ENCODE data around the gene THAP9.
"Not testable (repeated sequence)": the region's sequence is repeated elsewhere in the genome, so short reads cannot be mapped to it uniquely, and the experiment has no call there.

The THAP9 gene

DNA sequence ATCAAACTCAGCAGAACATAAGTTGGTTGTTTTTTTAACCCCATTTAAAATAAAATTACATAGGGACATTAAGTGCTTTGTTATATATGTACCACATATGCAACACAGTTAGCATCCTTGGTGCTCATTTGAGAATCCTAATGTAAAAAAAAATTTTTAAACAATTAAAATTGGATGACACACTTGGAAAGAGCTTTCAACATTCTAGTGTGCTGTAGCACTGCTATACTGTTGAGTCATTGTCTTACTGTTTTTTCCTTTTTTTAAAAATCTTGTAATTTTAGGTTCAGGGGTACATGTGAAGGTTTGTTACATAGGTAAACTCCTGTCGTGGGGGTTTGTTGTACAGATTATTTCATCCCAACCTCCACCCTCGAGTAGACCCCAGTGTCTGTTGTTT is 12.8 kb downstream of the THAP9 start:
- H3K4me3 ChIP-seq (ENCODE audit: low read depth in 1 of 2, low read length in 2 of 2), result no peak overlapping the region
- peaks cover 0 to 13% of the 10 kb centered on the region in 2 donors for H3K36me3 ChIP-seq (ENCODE audit: control insufficient read depth in 1 of 2, insufficient read depth in 2 of 2, low read length in 2 of 2)
- no peaks in the 10 kb centered on the region for H3K9me3 ChIP-seq (ENCODE audit: control insufficient read depth in 1 of 2, low read length in 2 of 2)
- H3K4me1 ChIP-seq (ENCODE audit: control insufficient read depth in 1 of 2, insufficient read depth in 2 of 2, low read length in 2 of 2), result no peaks in the 10 kb centered on the region
- H3K27ac ChIP-seq (ENCODE audit: low read depth, low read length), result no peak overlapping the region
- H3K27me3 ChIP-seq (ENCODE audit: control insufficient read depth in 1 of 2, insufficient read depth in 2 of 2, low read length in 2 of 2), result no peaks in the 10 kb centered on the region
- no peak overlapping the region for H3K9ac ChIP-seq (ENCODE audit: low read depth in 1 of 2, low read length in 2 of 2)

DNA sequence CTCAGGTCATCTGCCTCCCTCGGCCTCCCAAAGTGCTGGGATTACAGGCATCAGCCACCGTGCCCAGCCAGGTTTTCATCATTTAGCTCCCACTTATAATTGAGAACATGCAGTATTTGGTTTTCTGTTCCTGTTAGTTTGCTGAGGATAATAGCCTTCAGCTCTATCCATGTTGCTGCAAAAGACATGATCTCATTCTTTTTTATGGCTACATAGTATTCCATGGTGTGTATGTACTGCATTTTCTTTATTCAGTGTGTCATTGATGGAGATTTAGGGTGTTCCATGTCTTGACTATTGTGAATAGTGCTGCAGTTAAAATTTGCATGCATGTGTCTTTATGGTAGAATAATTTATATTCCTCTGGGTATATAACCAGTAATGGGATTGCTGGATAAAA is 13.4 kb downstream of the THAP9 start:
- H3K9ac ChIP-seq (ENCODE audit: low read depth in 1 of 2, low read length in 2 of 2); H3K4me1 ChIP-seq (ENCODE audit: control insufficient read depth in 1 of 2, insufficient read depth in 2 of 2, low read length in 2 of 2); H3K4me3 ChIP-seq (ENCODE audit: low read depth in 1 of 2, low read length in 2 of 2); H3K27me3 ChIP-seq (ENCODE audit: control insufficient read depth in 1 of 2, insufficient read depth in 2 of 2, low read length in 2 of 2); H3K27ac ChIP-seq (ENCODE audit: low read depth, low read length); H3K9me3 ChIP-seq (ENCODE audit: control insufficient read depth in 1 of 2, low read length in 2 of 2): not testable (repeated sequence)
- H3K36me3 ChIP-seq (ENCODE audit: control insufficient read depth in 1 of 2, insufficient read depth in 2 of 2, low read length in 2 of 2), result peaks cover 0 to 15% of the 10 kb centered on the region in 2 donors

DNA sequence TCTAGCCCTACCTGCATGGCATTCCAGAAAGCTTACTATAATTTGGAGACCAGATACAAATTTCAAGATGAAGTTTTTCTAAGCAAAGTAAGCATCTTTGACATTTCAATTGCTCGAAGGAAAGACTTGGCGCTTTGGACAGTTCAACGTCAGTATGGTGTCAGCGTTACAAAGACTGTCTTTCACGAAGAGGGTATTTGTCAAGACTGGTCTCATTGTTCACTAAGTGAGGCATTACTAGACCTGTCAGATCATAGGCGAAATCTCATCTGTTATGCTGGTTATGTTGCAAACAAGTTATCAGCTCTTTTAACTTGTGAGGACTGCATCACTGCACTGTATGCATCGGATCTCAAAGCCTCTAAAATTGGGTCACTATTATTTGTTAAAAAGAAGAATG is 17.6 kb downstream of the THAP9 start:
- no peak overlapping the region for H3K27ac ChIP-seq (ENCODE audit: low read depth, low read length)
- H3K4me3 ChIP-seq (ENCODE audit: low read depth in 1 of 2, low read length in 2 of 2), result no peak overlapping the region
- H3K36me3 ChIP-seq (ENCODE audit: control insufficient read depth in 1 of 2, insufficient read depth in 2 of 2, low read length in 2 of 2), result peaks cover 0 to 15% of the 10 kb centered on the region in 2 donors
- H3K27me3 ChIP-seq (ENCODE audit: control insufficient read depth in 1 of 2, insufficient read depth in 2 of 2, low read length in 2 of 2), result no peaks in the 10 kb centered on the region
- H3K4me1 ChIP-seq (ENCODE audit: control insufficient read depth in 1 of 2, insufficient read depth in 2 of 2, low read length in 2 of 2), result peaks cover 0 to 6% of the 10 kb centered on the region in 2 donors
- no peaks in the 10 kb centered on the region for H3K9me3 ChIP-seq (ENCODE audit: control insufficient read depth in 1 of 2, low read length in 2 of 2)
- no peak overlapping the region for H3K9ac ChIP-seq (ENCODE audit: low read depth in 1 of 2, low read length in 2 of 2)

DNA sequence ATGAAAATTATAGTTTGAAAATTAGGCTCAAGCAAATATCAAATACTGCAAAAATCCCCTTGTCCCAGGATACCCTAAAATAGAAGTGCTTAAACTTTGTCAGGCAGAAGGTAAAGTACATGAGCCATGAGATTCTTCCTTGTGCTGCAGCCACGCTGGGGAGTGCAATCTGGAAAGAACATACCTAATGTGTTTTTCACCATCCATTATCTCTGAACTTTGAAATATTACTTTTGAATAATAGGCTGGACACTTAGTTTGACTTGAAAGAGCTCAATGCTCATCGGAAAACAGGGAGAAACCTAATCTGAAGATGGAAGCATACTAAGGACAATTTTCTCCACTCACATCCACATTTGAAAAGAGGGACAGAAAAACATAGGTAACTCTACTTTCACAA is 18.9 kb downstream of the THAP9 start:
- Histone ChIP-seq H3K27me3 (ENCODE audit: control insufficient read depth in 1 of 2, insufficient read depth in 2 of 2, low read length in 2 of 2) (no peaks in the 10 kb centered on the region), H3K4me3 (ENCODE audit: low read depth in 1 of 2, low read length in 2 of 2) (no peak overlapping the region), H3K4me1 (ENCODE audit: control insufficient read depth in 1 of 2, insufficient read depth in 2 of 2, low read length in 2 of 2) (peaks cover 0 to 6% of the 10 kb centered on the region in 2 donors), H3K9me3 (ENCODE audit: control insufficient read depth in 1 of 2, low read length in 2 of 2) (no peaks in the 10 kb centered on the region), H3K36me3 (ENCODE audit: control insufficient read depth in 1 of 2, insufficient read depth in 2 of 2, low read length in 2 of 2) (peaks cover 0 to 15% of the 10 kb centered on the region in 2 donors), H3K27ac (ENCODE audit: low read depth, low read length) (no peak overlapping the region), H3K9ac (ENCODE audit: low read depth in 1 of 2, low read length in 2 of 2) (no peak overlapping the region)

DNA sequence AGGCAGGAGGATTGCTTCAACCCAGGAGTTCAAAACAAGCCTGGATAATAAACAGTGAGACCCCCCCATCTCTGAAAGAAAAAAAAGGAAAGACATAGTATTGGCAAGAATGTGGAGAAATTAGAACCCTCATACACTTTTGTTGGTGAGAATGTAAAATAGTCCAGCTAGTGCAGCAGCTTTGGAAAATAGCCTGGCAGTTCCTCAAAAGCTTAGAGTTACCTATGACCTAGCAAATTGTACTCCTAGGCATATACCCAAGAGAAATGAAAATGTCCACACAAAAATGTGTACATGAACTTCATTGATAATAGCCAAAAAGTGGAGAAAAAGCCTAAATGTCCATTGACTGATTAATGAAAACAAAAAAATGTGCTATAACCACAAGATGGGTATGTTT is 21.3 kb downstream of the THAP9 start:
- Histone ChIP-seq H3K27ac (ENCODE audit: low read depth, low read length) (no peak overlapping the region), H3K27me3 (ENCODE audit: control insufficient read depth in 1 of 2, insufficient read depth in 2 of 2, low read length in 2 of 2) (no peaks in the 10 kb centered on the region), H3K4me3 (ENCODE audit: low read depth in 1 of 2, low read length in 2 of 2) (no peak overlapping the region), H3K9me3 (ENCODE audit: control insufficient read depth in 1 of 2, low read length in 2 of 2) (no peaks in the 10 kb centered on the region), H3K4me1 (ENCODE audit: control insufficient read depth in 1 of 2, insufficient read depth in 2 of 2, low read length in 2 of 2) (peaks cover 0 to 6% of the 10 kb centered on the region in 2 donors), H3K36me3 (ENCODE audit: control insufficient read depth in 1 of 2, insufficient read depth in 2 of 2, low read length in 2 of 2) (peaks cover 0 to 15% of the 10 kb centered on the region in 2 donors), H3K9ac (ENCODE audit: low read depth in 1 of 2, low read length in 2 of 2) (no peak overlapping the region)

DNA sequence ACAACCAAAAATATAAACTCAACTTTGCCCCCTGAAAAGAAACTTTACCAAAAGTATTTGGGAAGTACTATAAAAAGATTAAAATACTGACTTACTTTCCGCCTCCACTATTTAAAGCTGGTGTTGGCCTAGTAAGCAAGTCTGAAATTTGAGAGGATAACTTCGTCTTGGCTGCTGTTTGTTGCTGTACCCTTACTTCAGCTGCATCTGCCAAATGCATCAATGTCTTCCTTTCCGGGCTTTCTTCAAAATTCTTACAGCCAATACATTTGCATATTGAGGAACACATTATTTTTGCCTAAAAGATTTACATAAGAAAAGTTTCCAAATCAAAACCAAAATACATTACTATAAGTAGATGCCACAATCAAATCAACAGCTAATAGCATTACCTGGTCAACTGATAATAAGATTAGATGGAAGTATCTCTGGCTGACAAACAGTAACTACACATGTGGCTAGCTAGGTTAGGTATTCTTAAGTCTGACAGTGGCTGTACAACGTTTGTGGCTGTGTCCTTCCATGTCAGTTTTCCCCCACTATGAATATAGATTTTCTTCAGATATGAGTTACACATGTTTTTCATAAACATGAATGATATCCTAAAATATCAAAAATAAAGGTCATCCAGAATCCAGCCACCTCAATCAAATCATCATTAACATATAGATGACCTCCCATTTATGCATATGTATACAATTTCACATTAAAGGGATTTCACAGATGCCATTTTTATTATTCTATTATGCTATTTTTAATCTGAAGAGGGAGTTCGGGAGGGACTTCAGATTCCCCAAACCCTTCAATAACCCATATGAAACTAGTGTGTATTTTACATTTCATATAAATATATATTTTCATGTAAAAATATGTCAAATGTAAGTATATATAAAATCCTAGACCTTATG is 30.6 kb downstream of the THAP9 start:
- H3K27ac ChIP-seq (ENCODE audit: low read depth, low read length), result no peak overlapping the region

DNA sequence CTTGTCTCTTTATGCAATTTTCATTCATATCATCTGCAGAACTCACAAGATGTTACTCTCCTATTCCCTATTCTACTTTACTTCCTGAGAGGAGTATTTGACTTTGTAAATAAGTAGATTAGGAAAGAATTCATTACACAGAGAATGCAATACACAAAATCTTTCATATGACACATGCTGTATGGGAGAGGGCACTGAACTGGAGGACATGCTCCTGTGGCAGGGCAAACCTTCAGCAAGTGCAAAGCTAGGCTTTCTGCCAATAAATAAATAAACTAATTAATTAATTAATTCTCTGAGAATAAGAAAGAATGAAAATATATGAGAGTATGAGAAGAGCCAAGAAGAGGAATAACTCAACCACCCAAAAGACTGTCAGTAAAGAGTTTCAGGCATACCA is 33.9 kb downstream of the THAP9 start:
- Histone ChIP-seq H3K4me3 (ENCODE audit: low read depth in 1 of 2, low read length in 2 of 2) (no peak overlapping the region), H3K27ac (ENCODE audit: low read depth, low read length) (no peak overlapping the region), H3K9ac (ENCODE audit: low read depth in 1 of 2, low read length in 2 of 2) (no peak overlapping the region), H3K9me3 (ENCODE audit: control insufficient read depth in 1 of 2, low read length in 2 of 2) (no peaks in the 10 kb centered on the region), H3K4me1 (ENCODE audit: control insufficient read depth in 1 of 2, insufficient read depth in 2 of 2, low read length in 2 of 2) (no peaks in the 10 kb centered on the region), H3K27me3 (ENCODE audit: control insufficient read depth in 1 of 2, insufficient read depth in 2 of 2, low read length in 2 of 2) (no peaks in the 10 kb centered on the region), H3K36me3 (ENCODE audit: control insufficient read depth in 1 of 2, insufficient read depth in 2 of 2, low read length in 2 of 2) (peaks cover 10 to 54% of the 10 kb centered on the region in 2 donors)

More for the DNA sequence above, 30.6 kb downstream of the THAP9 start:
- H3K36me3 ChIP-seq (ENCODE audit: control insufficient read depth in 1 of 2, insufficient read depth in 2 of 2, low read length in 2 of 2), result peaks cover 9 to 32% of the 10 kb centered on the region in 2 donors
- H3K9ac ChIP-seq (ENCODE audit: low read depth in 1 of 2, low read length in 2 of 2), result no peak overlapping the region
- no peaks in the 10 kb centered on the region for H3K9me3 ChIP-seq (ENCODE audit: control insufficient read depth in 1 of 2, low read length in 2 of 2)
- H3K27me3 ChIP-seq (ENCODE audit: control insufficient read depth in 1 of 2, insufficient read depth in 2 of 2, low read length in 2 of 2), result no peaks in the 10 kb centered on the region
- no peak overlapping the region for H3K4me3 ChIP-seq (ENCODE audit: low read depth in 1 of 2, low read length in 2 of 2)
- H3K4me1 ChIP-seq (ENCODE audit: control insufficient read depth in 1 of 2, insufficient read depth in 2 of 2, low read length in 2 of 2), result no peaks in the 10 kb centered on the region

DNA sequence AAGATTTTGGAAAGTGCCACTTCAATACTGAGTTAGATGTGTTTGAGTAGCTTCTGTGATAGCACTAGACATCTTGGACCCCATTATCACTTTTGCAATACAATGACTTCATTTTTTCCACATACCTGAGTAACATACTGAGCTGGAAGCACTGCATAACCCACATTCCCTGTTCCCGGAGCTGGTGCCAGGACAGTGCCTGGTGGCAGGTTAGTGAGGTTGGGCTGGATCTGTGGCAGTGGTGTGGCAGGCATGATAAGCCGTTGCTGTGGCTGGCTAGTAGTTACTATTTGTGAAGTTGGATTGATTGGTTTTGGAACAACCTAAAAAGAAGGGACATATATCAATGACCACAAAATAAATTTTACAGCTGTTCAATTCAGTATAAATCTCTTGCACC is 38.9 kb downstream of the THAP9 start:
- peaks cover 10 to 47% of the 10 kb centered on the region in 2 donors for H3K36me3 ChIP-seq (ENCODE audit: control insufficient read depth in 1 of 2, insufficient read depth in 2 of 2, low read length in 2 of 2)
- no peak overlapping the region for H3K4me3 ChIP-seq (ENCODE audit: low read depth in 1 of 2, low read length in 2 of 2)
- H3K27ac ChIP-seq (ENCODE audit: low read depth, low read length), result no peak overlapping the region
- H3K27me3 ChIP-seq (ENCODE audit: control insufficient read depth in 1 of 2, insufficient read depth in 2 of 2, low read length in 2 of 2), result no peaks in the 10 kb centered on the region
- no peaks in the 10 kb centered on the region for H3K9me3 ChIP-seq (ENCODE audit: control insufficient read depth in 1 of 2, low read length in 2 of 2)
- H3K9ac ChIP-seq (ENCODE audit: low read depth in 1 of 2, low read length in 2 of 2), result no peak overlapping the region
- no peaks in the 10 kb centered on the region for H3K4me1 ChIP-seq (ENCODE audit: control insufficient read depth in 1 of 2, insufficient read depth in 2 of 2, low read length in 2 of 2)

DNA sequence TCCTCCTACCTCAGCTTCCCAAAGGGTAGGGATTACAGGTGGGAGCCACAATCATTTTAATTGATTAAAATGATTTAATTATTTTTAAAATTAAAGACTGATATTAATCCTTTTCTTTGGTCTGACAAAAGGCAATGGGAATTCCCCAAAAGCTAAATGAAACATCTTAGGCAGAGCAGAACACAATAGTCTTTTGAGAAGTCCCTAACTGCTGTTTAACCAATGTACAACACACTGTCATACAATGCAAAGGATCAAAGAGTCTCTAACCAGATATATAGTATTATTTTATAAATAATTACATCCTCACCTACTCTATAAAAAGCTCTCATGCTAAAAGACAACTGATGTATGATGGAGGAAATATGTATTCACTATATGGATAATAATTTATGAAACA is 47.0 kb downstream of the THAP9 start:
- no peaks in the 10 kb centered on the region for H3K4me1 ChIP-seq (ENCODE audit: control insufficient read depth in 1 of 2, insufficient read depth in 2 of 2, low read length in 2 of 2)
- no peak overlapping the region for H3K27ac ChIP-seq (ENCODE audit: low read depth, low read length)
- no peaks in the 10 kb centered on the region for H3K9me3 ChIP-seq (ENCODE audit: control insufficient read depth in 1 of 2, low read length in 2 of 2)
- peaks cover 2 to 4% of the 10 kb centered on the region in 2 donors for H3K36me3 ChIP-seq (ENCODE audit: control insufficient read depth in 1 of 2, insufficient read depth in 2 of 2, low read length in 2 of 2)
- no peak overlapping the region for H3K4me3 ChIP-seq (ENCODE audit: low read depth in 1 of 2, low read length in 2 of 2)
- no peak overlapping the region for H3K9ac ChIP-seq (ENCODE audit: low read depth in 1 of 2, low read length in 2 of 2)
- no peaks in the 10 kb centered on the region for H3K27me3 ChIP-seq (ENCODE audit: control insufficient read depth in 1 of 2, insufficient read depth in 2 of 2, low read length in 2 of 2)

DNA sequence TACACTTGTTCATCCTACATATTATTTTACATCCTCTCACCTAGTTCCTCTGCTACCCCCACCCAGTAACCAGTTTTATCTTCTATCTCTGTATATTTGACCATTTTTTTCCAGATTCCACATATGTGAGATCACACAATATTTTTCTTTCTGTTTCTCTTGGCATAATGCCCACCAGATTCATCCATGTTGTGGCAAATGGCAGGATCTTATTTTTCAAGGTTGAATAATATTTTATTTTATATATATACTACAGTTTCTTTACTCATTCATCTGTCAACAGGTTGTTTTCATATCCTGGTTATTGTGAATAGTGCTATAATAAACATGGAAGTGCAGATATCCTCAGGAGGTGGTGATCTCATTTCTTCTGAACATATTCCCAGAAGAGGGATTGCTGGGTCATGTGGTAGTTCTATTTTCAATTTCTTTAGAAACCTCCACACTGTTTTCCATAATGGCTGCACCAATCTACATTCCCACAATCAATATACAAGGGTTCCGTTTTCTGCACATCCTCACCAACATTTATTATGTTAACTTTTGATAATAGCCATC is 48.2 kb downstream of the THAP9 start:
- no peak overlapping the region for H3K27ac ChIP-seq (ENCODE audit: low read depth, low read length)
- no peak overlapping the region for H3K9ac ChIP-seq (ENCODE audit: low read depth in 1 of 2, low read length in 2 of 2)
- peaks cover 0 to 4% of the 10 kb centered on the region in 2 donors for H3K36me3 ChIP-seq (ENCODE audit: control insufficient read depth in 1 of 2, insufficient read depth in 2 of 2, low read length in 2 of 2)
- no peaks in the 10 kb centered on the region for H3K4me1 ChIP-seq (ENCODE audit: control insufficient read depth in 1 of 2, insufficient read depth in 2 of 2, low read length in 2 of 2)
- no peaks in the 10 kb centered on the region for H3K9me3 ChIP-seq (ENCODE audit: control insufficient read depth in 1 of 2, low read length in 2 of 2)
- H3K27me3 ChIP-seq (ENCODE audit: control insufficient read depth in 1 of 2, insufficient read depth in 2 of 2, low read length in 2 of 2), result no peaks in the 10 kb centered on the region
- H3K4me3 ChIP-seq (ENCODE audit: low read depth in 1 of 2, low read length in 2 of 2), result no peak overlapping the region
